Cardiac muscle cell (in vitro differentiated cells and primary cell): Measurements from ENCODE around the gene PSD. TPM values are rescaled to one million over a fixed set of nuclear protein-coding genes. Genes with fewer than 3 reads are reported as not detected.

ENCODE experiments used
- DNase-seq, 2 donors: peaks; one replicate each; pipeline versions ENCODE4 v3.0.0 to v3.0.0-alpha.2; 2010 to 2017; ENCODE audit warnings: low read depth in 1 of 2, low spot score in 1 of 2
- H3K27ac ChIP-seq: fragments of 200-600 bp; sonication (generic); 2 replicates; pipeline ENCODE4 v1.5.1; 2016
- H3K27me3 ChIP-seq: fragments of 200-600 bp; sonication (generic); 2 replicates; pipeline ENCODE4 v1.6.0; 2016; ENCODE audit warnings: control low read depth
- H3K36me3 ChIP-seq: fragments of 200-600 bp; sonication (generic); 2 replicates; pipeline ENCODE4 v1.5.1; 2016; ENCODE audit warnings: control low read depth
- H3K4me1 ChIP-seq: fragments of 200-600 bp; sonication (generic); 2 replicates; pipeline ENCODE4 v1.8.1; 2017; ENCODE audit warnings: low read depth, mild to moderate bottlenecking, mixed run types
- H3K4me3 ChIP-seq: fragments of 200-600 bp; sonication (generic); 2 replicates; pipeline ENCODE4 v1.5.1; 2016; ENCODE audit warnings: mild to moderate bottlenecking
- H3K9me3 ChIP-seq: fragments of 200-600 bp; sonication (generic); 2 replicates; pipeline ENCODE4 v1.5.1; 2017; ENCODE audit warnings: low read depth, mild to moderate bottlenecking, control low read depth
- CTCF ChIP-seq: IDR thresholded peaks from 2 replicates; pipeline ENCODE4 v1.5.1; 2012; ENCODE audit warnings: low read depth, mild to moderate bottlenecking, low read length
- polyA plus RNA-seq: library from polyadenylated mRNA; unstranded; fragments of >200 nt; fragmentation: Nextera tagmentation; extraction: Ambion mirVana; gene quantifications from 2 replicates; pipeline ENCODE4 v1.2.1, GENCODE V29; 2016
- total RNA-seq: library from RNA; depleted of rRNA; stranded (reverse); fragments of >200 nt; gene quantifications from 2 replicates; pipeline ENCODE4 v1.2.3, GENCODE V29; 2016

Gene PSD
- total and polyA plus RNA-seq, 2 experiments from 2014 or later, result 13.2 to 24.7 TPM

DNA sequence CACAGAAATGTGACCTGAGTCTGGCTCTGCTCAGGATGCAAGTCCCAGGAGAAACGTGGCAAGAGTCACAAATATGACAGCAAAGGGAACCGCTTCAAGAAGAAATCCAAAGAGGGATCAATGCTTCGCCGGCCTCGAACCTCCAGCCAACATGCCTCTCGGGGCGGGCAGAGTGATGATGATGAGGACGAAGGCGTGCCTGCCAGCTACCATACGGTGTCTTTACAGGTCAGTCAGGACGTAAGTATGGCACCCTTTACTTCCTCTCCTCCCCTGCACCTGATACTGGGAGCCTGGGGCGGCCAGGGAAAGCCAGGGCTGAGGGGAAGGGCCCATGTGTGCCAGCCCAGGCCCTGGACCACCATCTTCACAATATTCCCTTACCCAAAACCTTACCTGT, 41.7 kb downstream of the PSD start:
- no peaks in the 10 kb centered on the region for H3K27me3 ChIP-seq
- no peaks in the 10 kb centered on the region for H3K4me1 ChIP-seq
- H3K4me3 ChIP-seq, result no peak overlapping the region
- no peak overlapping the region for H3K27ac ChIP-seq
- no peak for TF ChIP-seq CTCF
- H3K36me3 ChIP-seq, result peaks cover 52% of the 10 kb centered on the region
- H3K9me3 ChIP-seq, result no peaks in the 10 kb centered on the region
- DNase-seq, result no peak

- H3K36me3 ChIP-seq, result peaks cover 51% of the 10 kb centered on the region
- H3K27me3 ChIP-seq, result no peaks in the 10 kb centered on the region
- no peak for DNase-seq
- H3K4me1 ChIP-seq, result no peaks in the 10 kb centered on the region
- H3K9me3 ChIP-seq, result no peaks in the 10 kb centered on the region
- no peak overlapping the region for H3K4me3 ChIP-seq
- no peak overlapping the region for H3K27ac ChIP-seq
- no peak for TF ChIP-seq CTCF
Measured at GRCh38 chr10:102375867-102376266, 42.7 kb downstream of the PSD start.

DNA sequence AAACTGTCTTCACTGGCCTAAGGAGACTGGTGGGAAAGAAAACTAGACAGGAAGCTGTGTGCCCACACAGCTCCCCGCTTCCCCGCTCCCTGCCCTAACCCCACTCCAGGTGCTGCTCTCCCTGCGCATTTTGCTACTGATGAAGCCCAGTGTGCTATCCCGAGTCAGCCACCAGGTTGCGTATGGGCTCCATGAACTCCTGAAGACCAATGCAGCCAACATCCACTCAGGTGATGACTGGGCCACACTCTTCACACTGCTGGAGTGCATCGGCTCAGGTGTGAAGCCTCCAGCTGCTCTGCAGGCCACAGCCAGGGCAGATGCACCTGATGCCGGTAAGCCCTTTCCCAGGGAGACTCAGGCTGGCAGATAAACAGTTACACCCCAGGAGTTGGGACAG, 43.3 kb downstream of the PSD start:
- H3K27me3 ChIP-seq, result no peaks in the 10 kb centered on the region
- H3K27ac ChIP-seq, result no peak overlapping the region
- no peak for DNase-seq
- no peaks in the 10 kb centered on the region for H3K4me1 ChIP-seq
- peaks cover 51% of the 10 kb centered on the region for H3K36me3 ChIP-seq
- H3K4me3 ChIP-seq, result no peak overlapping the region
- no peak for TF ChIP-seq CTCF
- no peaks in the 10 kb centered on the region for H3K9me3 ChIP-seq

DNA sequence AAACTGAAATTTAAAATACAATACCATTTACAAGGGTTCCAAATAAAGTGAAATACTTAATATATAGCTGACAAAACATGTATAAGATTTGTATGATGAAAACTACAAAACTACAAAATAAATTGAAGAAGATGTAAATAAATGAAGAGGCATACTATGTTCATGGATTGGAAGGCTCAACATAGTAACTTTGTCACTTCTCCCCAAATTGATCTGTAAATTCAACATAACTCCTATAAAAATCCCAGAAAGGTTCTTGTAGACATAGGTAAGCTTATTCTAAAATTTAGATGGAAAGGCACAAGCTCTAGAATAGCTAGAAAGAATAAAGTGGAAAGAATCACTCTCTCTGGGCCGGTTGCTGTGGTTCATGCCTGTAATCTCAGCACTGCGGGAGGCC, 47.3 kb downstream of the PSD start:
- Histone ChIP-seq H3K4me3 (no peak overlapping the region), H3K36me3 (peaks cover 78% of the 10 kb centered on the region), H3K27me3 (no peaks in the 10 kb centered on the region), H3K27ac (no peak overlapping the region), H3K9me3 (no peaks in the 10 kb centered on the region), H3K4me1 (no peaks in the 10 kb centered on the region)
- DNase-seq, result no peak
- TF ChIP-seq CTCF, result no peak

DNA sequence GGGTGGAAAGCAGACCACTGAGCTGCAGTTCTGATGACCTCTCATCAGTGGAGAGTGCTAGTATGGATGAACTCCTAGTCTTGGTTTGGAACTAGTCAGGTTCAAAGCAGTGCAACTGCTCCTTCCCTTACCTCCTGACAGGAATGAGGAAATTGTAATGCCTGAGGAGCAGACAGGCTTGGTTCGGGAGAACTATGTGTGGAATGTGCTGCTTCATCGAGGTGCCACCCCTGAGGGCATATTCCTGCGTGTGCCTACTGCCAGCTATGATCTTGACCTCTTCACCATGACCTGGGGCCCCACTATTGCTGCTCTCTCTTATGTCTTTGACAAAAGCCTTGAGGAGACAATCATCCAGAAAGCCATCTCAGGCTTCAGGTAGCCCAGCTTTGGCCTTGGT, 50.5 kb downstream of the PSD start:
- H3K27ac ChIP-seq, result no peak overlapping the region
- H3K9me3 ChIP-seq, result no peaks in the 10 kb centered on the region
- TF ChIP-seq CTCF, result no peak
- no peaks in the 10 kb centered on the region for H3K27me3 ChIP-seq
- H3K36me3 ChIP-seq, result peaks cover 80% of the 10 kb centered on the region
- no peak overlapping the region for H3K4me3 ChIP-seq
- H3K4me1 ChIP-seq, result no peaks in the 10 kb centered on the region
- DNase-seq, result no peak

DNA sequence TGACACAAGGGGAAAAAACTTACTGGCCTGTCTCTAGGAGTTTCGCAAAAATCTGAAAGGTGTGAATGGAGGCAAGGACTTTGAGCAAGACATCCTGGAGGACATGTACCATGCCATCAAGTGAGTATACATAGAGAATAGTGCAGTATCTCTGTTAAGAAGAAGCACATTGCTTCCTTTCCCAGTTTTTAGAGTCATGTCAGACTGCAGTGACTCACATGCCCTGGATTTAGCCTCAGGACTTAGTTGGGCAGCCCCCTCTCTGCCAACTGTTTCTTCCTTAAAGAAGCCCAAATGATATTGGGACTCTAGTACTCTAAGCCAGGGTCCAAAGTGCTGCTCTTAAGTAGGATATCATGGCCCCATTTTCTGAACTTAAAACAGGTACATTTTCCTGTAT, 51.1 kb downstream of the PSD start:
- peaks cover 80% of the 10 kb centered on the region for H3K36me3 ChIP-seq
- DNase-seq, result no peak
- no peaks in the 10 kb centered on the region for H3K4me1 ChIP-seq
- H3K27me3 ChIP-seq, result no peaks in the 10 kb centered on the region
- TF ChIP-seq CTCF, result no peak
- no peak overlapping the region for H3K4me3 ChIP-seq
- no peak overlapping the region for H3K27ac ChIP-seq
- H3K9me3 ChIP-seq, result no peaks in the 10 kb centered on the region
